K562 (cell line): ENCODE results near the gene SART1. TPM values are rescaled to one million over a fixed set of nuclear protein-coding genes. Genes with fewer than 3 reads are reported as not detected.

Experiments
- MAZ ChIP-seq, 2 experiments: fragments of 450-650 bp in 1 of 2; sonication (generic) in 1 of 2; formaldehyde crosslinking; IDR thresholded peaks in 1 of 2; conservative IDR thresholded peaks in 1 of 2; 2 replicates each; pipeline versions ENCODE4 v1.4.0 to v1.5.0; 2020; ENCODE audit warnings: mild to moderate bottlenecking in 1 of 2, missing genetic modification reagents in 1 of 2
- ZNF407 ChIP-seq: fragments of 450-650 bp; IDR thresholded peaks from 2 replicates; pipeline ENCODE4 v1.6.1; 2016; ENCODE audit warnings: low read depth
- ZNF668 ChIP-seq: fragments of 250-450 bp; sonication (Bioruptor Pico); IDR thresholded peaks from 2 replicates; pipeline ENCODE4 v1.8.0; 2022; ENCODE audit warnings: mild to moderate bottlenecking, inconsistent platforms
- polyA plus RNA-seq, 8 experiments: library from polyadenylated mRNA; depleted of rRNA in 4 of 8; stranded (reverse) in 5 of 8; unstranded in 3 of 8; fragments of >200 nt; fragmentation: Nextera tagmentation in 2 of 8; fragmentation: Illumina TruSeq in 1 of 8; extraction: Ambion mirVana in 2 of 8; extraction: Trizol in 1 of 8; gene quantifications; 2 replicates each; pipeline versions ENCODE4 v1.2.1 to v1.2.3, GENCODE V29; 2011 to 2014; ENCODE audit warnings: inconsistent platforms in 1 of 8, missing spikeins in 1 of 8
- total RNA-seq, 7 experiments: library from RNA; depleted of rRNA in 6 of 7; stranded (reverse); fragments of >200 nt in 6 of 7; fragmentation: Illumina TruSeq in 2 of 7; extraction: Trizol in 2 of 7; gene quantifications; 2 replicates each; pipeline versions ENCODE4 v1.2.1 to v1.2.3, GENCODE V29; 2011 to 2021; ENCODE audit warnings: low replicate concordance in 1 of 7

SART1 gene
- total and polyA plus RNA-seq, 9 of the 15 experiments (the other 6 are each of a cell fraction or from before 2014, with no cell fraction given), result 4.8 to 84.1 (median 31.7) TPM

- TF ChIP-seq MAZ (CRISPR knock-in tag; conservative IDR thresholded peaks at IDR 0.05 in 1 of 2, IDR thresholded peaks at IDR 0.05 in 1 of 2), result no peak
- no peak for TF ChIP-seq ZNF407
- TF ChIP-seq ZNF668, result no peak
These were observed 55.3 kb downstream of the SART1 start (continued) for GRCh38 chr11:66016793-66017177.
